HCT116 (cell line): ENCODE measurements around the gene GPR157. TPM values are rescaled to one million over a fixed set of nuclear protein-coding genes. Genes with fewer than 3 reads are reported as not detected.

Experiments used
- ATAC-seq: fragments of 200-7000 bp; cut with Tn5 transposase; 2 replicates; pipeline ENCODE4 v1.9.1; 2020; ENCODE audit warnings: mild to moderate bottlenecking, moderate library complexity
- BruUV-seq: library from RNA; stranded (reverse); fragments of 400-500 nt; replicated peaks from 2 replicates; lab custom pipeline; 2021; lab: Mats Ljungman, UMichigan
- CTCF ChIA-PET: fragments of 300-600 bp; sonication (Branson Sonifier 250); formaldehyde crosslinking; loops from one replicate; lab custom pipeline; 2021; ENCODE audit warnings: antibody characterized with exemption; lab: Charles Lee
- POLR2A ChIA-PET: fragments of 300-600, 350-600 bp; sonication (Branson Sonifier 250); formaldehyde crosslinking; loops from one replicate; lab custom pipeline; 2021; ENCODE audit warnings: antibody characterized with exemption; lab: Charles Lee
- RAD21 ChIA-PET, 2 experiments: fragments of 300-600 bp; sonication (Branson Sonifier 250); formaldehyde crosslinking; loops; one replicate each; lab custom pipeline; 2023; ENCODE audit warnings: low total read pairs in 2 of 2; ENCODE audit not compliant: uncharacterized antibody in 2 of 2, unreplicated experiment in 2 of 2, low non-redundant PET in 1 of 2; lab: Charles Lee
- DNase-seq: peaks from one replicate; pipeline ENCODE4 v3.0.0-alpha.2; 2010; ENCODE audit warnings: low read depth, low spot score
- H2AFZ ChIP-seq: fragments of 200-600 bp; shearing (Covaris generic), sonication (generic); 2 replicates; pipeline ENCODE4 v1.6.1; 2017; ENCODE audit warnings: low read depth, mixed run types, mixed read lengths, antibody characterized with exemption, low read length; ENCODE audit not compliant: poor library complexity, severe bottlenecking
- H3K27ac ChIP-seq: 2 replicates; pipeline ENCODE4 v1.5.1; 2012; ENCODE audit warnings: low read depth, low read length
- H3K27me3 ChIP-seq: fragments of 200-600 bp; sonication (generic); 2 replicates; pipeline ENCODE4 v1.6.1; 2016; ENCODE audit warnings: mixed run types, low read length, mixed read lengths; ENCODE audit not compliant: insufficient read depth
- H3K36me3 ChIP-seq, 2 experiments: fragments of 200-500 bp in 1 of 2; fragments of 200-600 bp in 1 of 2; sonication (Bioruptor generic) in 1 of 2; sonication (generic) in 1 of 2; 2 replicates each; pipeline versions ENCODE4 v1.5.1 to v1.6.1; 2014 to 2016; ENCODE audit warnings: low read length in 2 of 2, inconsistent platforms in 1 of 2, mixed read lengths in 1 of 2, mixed run types in 1 of 2; ENCODE audit not compliant: insufficient read depth in 2 of 2, control insufficient read depth in 1 of 2
- H3K4me1 ChIP-seq, 2 experiments: fragments of 200-600 bp in 1 of 2; sonication (generic) in 1 of 2; 2 replicates each; pipeline versions ENCODE4 v1.5.1 to v1.6.1; 2012 to 2017; ENCODE audit warnings: low read length in 2 of 2, inconsistent platforms in 1 of 2, mild to moderate bottlenecking in 1 of 2, mixed read lengths in 1 of 2, mixed run types in 1 of 2, moderate library complexity in 1 of 2; ENCODE audit not compliant: insufficient read depth in 2 of 2, control insufficient read depth in 1 of 2
- H3K4me2 ChIP-seq: fragments of 200-600 bp; sonication (generic); 2 replicates; pipeline ENCODE4 v1.6.1; 2017; ENCODE audit warnings: mixed run types, low read length, mixed read lengths
- H3K4me3 ChIP-seq, 2 experiments: fragments of 200-600 bp in 1 of 2; sonication (generic) in 1 of 2; replicated peaks in 1 of 2; 2 replicates each; pipeline ENCODE4 v1.5.1; 2011 to 2016; ENCODE audit warnings: low read length in 2 of 2, control low read depth in 1 of 2, low read depth in 1 of 2, mild to moderate bottlenecking in 1 of 2, mixed read lengths in 1 of 2, mixed run types in 1 of 2
- H3K79me2 ChIP-seq: fragments of 200-600 bp; sonication (generic); 2 replicates; pipeline ENCODE4 v1.6.1; 2017; ENCODE audit warnings: mild to moderate bottlenecking, mixed run types, low read length, moderate library complexity, mixed read lengths; ENCODE audit not compliant: insufficient read depth
- H3K9ac ChIP-seq: fragments of 200-600 bp; sonication (generic); 2 replicates; pipeline ENCODE4 v1.6.1; 2016; ENCODE audit warnings: low read length, mixed read lengths
- H3K9me2 ChIP-seq: fragments of 200-600 bp; sonication (generic), shearing (Covaris generic); 2 replicates; pipeline ENCODE4 v1.6.1; 2017; ENCODE audit warnings: mixed run types, mild to moderate bottlenecking, moderate library complexity; ENCODE audit not compliant: insufficient read depth
- H3K9me3 ChIP-seq, 2 experiments: fragments of 200-500 bp in 1 of 2; fragments of 200-600 bp in 1 of 2; sonication (Bioruptor generic) in 1 of 2; sonication (generic) in 1 of 2; 2 replicates each; pipeline ENCODE4 v1.6.1; 2014 to 2017; ENCODE audit warnings: low read length in 2 of 2, mixed read lengths in 2 of 2, inconsistent platforms in 1 of 2, low read depth in 1 of 2, mild to moderate bottlenecking in 1 of 2, mixed run types in 1 of 2, moderate library complexity in 1 of 2; ENCODE audit not compliant: control insufficient read depth in 1 of 2, insufficient read depth in 1 of 2
- H4K20me1 ChIP-seq: fragments of 200-600 bp; sonication (generic), shearing (Covaris generic); 2 replicates; pipeline ENCODE4 v1.6.1; 2017; ENCODE audit warnings: mixed run types, mild to moderate bottlenecking, moderate library complexity; ENCODE audit not compliant: insufficient read depth
- CBX3 ChIP-seq: IDR thresholded peaks from 2 replicates; pipeline ENCODE4 v1.6.1; 2012; ENCODE audit warnings: low read depth
- CEBPB ChIP-seq: IDR thresholded peaks from 2 replicates; pipeline ENCODE4 v1.6.1; 2012; ENCODE audit warnings: low read depth
- EZH2 ChIP-seq: fragments of 200-600 bp; sonication (generic); IDR thresholded peaks from 2 replicates; pipeline ENCODE4 v1.6.1; 2017; ENCODE audit warnings: antibody characterized with exemption, mixed run types
- EZH2phosphoT487 ChIP-seq: fragments of 200-600 bp; IDR thresholded peaks from 2 replicates; pipeline ENCODE4 v1.6.1; 2018; ENCODE audit warnings: antibody characterized with exemption, borderline replicate concordance
- POLR2AphosphoS5 ChIP-seq: IDR thresholded peaks from 2 replicates; pipeline ENCODE4 v1.6.1; 2011; ENCODE audit warnings: mild to moderate bottlenecking, low read depth, low read length, moderate library complexity
- RAD21 ChIP-seq: IDR thresholded peaks from 2 replicates; pipeline ENCODE4 v1.6.1; 2012; ENCODE audit warnings: low read depth, mild to moderate bottlenecking
- TCF7L2 ChIP-seq: IDR thresholded peaks from 2 replicates; pipeline ENCODE4 v1.7.0; 2011; ENCODE audit warnings: borderline replicate concordance, inconsistent platforms; ENCODE audit not compliant: insufficient read depth, insufficient read length; ENCODE audit errors: extremely low read depth
- YY1 ChIP-seq: IDR thresholded peaks from 2 replicates; pipeline ENCODE4 v1.6.1; 2011; ENCODE audit warnings: low read length, low read depth, moderate library complexity, mild to moderate bottlenecking; ENCODE audit not compliant: insufficient replicate concordance; ENCODE audit errors: extremely low read depth
- intact Hi-C: fragments of 100-400 bp; cut with micrococcal nuclease; formaldehyde crosslinking; loops from 2 replicates; pipeline ENCODE4 v1.10.0; 2022
- total RNA-seq: library from RNA; stranded (reverse); gene quantifications from one replicate; pipeline ENCODE4 v1.2.1, GENCODE V29; 2021; ENCODE audit not compliant: unreplicated experiment
- TF ChIP-seq, protein P1 (sequence below), 3 experiments: fragments of 200-600 bp in 1 of 3; sonication (generic) in 1 of 3; IDR thresholded peaks in 2 of 3; conservative IDR thresholded peaks in 1 of 3; 2 replicates each; pipeline ENCODE4 v1.5.1; 2012 to 2017; ENCODE audit warnings: low read depth in 2 of 3, low read length in 2 of 3, antibody characterized with exemption in 1 of 3, borderline replicate concordance in 1 of 3, control low read depth in 1 of 3, mild to moderate bottlenecking in 1 of 3, mixed read lengths in 1 of 3, mixed run types in 1 of 3, moderate library complexity in 1 of 3; ENCODE audit not compliant: insufficient read depth in 1 of 3
- TF ChIP-seq, protein P2 (sequence below): IDR thresholded peaks from 2 replicates; pipeline ENCODE4 v1.6.1; 2012; ENCODE audit warnings: low read depth
- TF ChIP-seq, protein P3 (sequence below): IDR thresholded peaks from 2 replicates; pipeline ENCODE4 v1.6.1; 2011; ENCODE audit warnings: mild to moderate bottlenecking, low read length, moderate library complexity; ENCODE audit not compliant: insufficient replicate concordance; ENCODE audit errors: extremely low read depth
- TF ChIP-seq, protein P4 (sequence below): IDR thresholded peaks from 2 replicates; pipeline ENCODE4 v1.6.1; 2012

Gene GPR157
- total RNA-seq, 1 experiment from 2014 or later = 7.7 TPM

DNA sequence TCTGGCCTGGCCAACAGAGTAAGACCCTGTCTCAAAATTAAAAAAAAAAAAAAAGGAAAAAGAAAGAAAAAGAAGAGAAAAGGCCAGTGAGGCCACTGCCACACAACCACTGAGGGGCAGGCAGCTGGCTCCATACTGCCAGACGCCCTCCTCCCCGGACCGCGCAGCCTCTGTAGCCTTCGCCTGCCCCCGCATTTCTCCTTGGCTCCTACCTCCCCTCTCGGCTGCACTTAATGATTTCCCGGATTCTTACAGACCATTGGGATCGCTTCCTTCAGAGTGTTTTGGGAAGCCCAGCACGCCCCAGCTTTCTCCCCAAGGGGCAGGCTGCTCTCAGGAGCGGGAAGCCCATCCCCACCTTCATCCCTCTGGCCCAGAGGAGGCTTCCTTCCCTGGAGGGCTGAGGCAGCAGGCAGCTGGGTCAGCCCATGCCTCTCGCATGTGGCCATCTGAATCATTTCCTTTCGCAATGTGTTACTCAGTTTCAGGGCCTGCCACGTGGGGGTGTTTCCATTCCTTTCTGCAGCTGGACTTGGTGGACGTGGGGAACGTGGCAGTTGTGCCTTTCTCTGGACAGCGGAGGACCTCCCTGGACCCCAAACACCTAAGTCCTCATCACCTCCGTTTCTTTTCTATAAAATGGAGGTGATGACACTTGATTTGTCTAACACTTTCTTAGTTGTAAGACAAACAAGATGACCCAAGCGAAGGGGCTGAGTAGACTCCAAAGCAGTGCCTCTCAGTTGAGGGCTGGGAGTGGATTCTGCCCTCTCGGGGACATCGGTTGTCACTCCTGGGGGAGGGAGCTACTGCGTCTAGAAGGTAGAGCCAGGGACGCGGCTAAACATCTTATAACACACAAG is 61.7 kb downstream of the GPR157 start:
- BruUV-seq = no TSS peak
- CTCF ChIA-PET = no interaction called here
- peaks cover 0 to 2% of the 10 kb centered on the region in 2 experiments; a peak in 1 of 4 replicates for H3K4me1 ChIP-seq
- H3K27me3 ChIP-seq = no peaks in the 10 kb centered on the region
- no peaks in the 10 kb centered on the region for H3K79me2 ChIP-seq
- no peaks in the 10 kb centered on the region for H3K9me3 ChIP-seq
- RAD21 ChIA-PET = no interaction called here
- no peak overlapping the region for H3K27ac ChIP-seq
- H4K20me1 ChIP-seq = no peaks in the 10 kb centered on the region
- intact Hi-C loops = no loop called here
- TF ChIP-seq YY1 (no peak), EZH2phosphoT487 (no peak), CBX3 (no peak), EZH2 (no peak), POLR2AphosphoS5 (no peak), TCF7L2 (no peak), RAD21 (no peak), CEBPB (peak; percentile 65)
- TF ChIP-seq, protein P1, sequence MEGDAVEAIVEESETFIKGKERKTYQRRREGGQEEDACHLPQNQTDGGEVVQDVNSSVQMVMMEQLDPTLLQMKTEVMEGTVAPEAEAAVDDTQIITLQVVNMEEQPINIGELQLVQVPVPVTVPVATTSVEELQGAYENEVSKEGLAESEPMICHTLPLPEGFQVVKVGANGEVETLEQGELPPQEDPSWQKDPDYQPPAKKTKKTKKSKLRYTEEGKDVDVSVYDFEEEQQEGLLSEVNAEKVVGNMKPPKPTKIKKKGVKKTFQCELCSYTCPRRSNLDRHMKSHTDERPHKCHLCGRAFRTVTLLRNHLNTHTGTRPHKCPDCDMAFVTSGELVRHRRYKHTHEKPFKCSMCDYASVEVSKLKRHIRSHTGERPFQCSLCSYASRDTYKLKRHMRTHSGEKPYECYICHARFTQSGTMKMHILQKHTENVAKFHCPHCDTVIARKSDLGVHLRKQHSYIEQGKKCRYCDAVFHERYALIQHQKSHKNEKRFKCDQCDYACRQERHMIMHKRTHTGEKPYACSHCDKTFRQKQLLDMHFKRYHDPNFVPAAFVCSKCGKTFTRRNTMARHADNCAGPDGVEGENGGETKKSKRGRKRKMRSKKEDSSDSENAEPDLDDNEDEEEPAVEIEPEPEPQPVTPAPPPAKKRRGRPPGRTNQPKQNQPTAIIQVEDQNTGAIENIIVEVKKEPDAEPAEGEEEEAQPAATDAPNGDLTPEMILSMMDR (IDR thresholded peaks at IDR 0.05 in 2 of 3, conservative IDR thresholded peaks at IDR 0.05 in 1 of 3; ENCODE audit: borderline replicate concordance in 1 of 3, insufficient read depth in 1 of 3, low read depth in 2 of 3, low read length in 2 of 3) = no peak
- TF ChIP-seq, protein P2, sequence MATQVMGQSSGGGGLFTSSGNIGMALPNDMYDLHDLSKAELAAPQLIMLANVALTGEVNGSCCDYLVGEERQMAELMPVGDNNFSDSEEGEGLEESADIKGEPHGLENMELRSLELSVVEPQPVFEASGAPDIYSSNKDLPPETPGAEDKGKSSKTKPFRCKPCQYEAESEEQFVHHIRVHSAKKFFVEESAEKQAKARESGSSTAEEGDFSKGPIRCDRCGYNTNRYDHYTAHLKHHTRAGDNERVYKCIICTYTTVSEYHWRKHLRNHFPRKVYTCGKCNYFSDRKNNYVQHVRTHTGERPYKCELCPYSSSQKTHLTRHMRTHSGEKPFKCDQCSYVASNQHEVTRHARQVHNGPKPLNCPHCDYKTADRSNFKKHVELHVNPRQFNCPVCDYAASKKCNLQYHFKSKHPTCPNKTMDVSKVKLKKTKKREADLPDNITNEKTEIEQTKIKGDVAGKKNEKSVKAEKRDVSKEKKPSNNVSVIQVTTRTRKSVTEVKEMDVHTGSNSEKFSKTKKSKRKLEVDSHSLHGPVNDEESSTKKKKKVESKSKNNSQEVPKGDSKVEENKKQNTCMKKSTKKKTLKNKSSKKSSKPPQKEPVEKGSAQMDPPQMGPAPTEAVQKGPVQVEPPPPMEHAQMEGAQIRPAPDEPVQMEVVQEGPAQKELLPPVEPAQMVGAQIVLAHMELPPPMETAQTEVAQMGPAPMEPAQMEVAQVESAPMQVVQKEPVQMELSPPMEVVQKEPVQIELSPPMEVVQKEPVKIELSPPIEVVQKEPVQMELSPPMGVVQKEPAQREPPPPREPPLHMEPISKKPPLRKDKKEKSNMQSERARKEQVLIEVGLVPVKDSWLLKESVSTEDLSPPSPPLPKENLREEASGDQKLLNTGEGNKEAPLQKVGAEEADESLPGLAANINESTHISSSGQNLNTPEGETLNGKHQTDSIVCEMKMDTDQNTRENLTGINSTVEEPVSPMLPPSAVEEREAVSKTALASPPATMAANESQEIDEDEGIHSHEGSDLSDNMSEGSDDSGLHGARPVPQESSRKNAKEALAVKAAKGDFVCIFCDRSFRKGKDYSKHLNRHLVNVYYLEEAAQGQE = no peak
- TF ChIP-seq, protein P3, sequence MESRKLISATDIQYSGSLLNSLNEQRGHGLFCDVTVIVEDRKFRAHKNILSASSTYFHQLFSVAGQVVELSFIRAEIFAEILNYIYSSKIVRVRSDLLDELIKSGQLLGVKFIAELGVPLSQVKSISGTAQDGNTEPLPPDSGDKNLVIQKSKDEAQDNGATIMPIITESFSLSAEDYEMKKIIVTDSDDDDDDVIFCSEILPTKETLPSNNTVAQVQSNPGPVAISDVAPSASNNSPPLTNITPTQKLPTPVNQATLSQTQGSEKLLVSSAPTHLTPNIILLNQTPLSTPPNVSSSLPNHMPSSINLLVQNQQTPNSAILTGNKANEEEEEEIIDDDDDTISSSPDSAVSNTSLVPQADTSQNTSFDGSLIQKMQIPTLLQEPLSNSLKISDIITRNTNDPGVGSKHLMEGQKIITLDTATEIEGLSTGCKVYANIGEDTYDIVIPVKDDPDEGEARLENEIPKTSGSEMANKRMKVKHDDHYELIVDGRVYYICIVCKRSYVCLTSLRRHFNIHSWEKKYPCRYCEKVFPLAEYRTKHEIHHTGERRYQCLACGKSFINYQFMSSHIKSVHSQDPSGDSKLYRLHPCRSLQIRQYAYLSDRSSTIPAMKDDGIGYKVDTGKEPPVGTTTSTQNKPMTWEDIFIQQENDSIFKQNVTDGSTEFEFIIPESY = no peak
- TF ChIP-seq, protein P4, sequence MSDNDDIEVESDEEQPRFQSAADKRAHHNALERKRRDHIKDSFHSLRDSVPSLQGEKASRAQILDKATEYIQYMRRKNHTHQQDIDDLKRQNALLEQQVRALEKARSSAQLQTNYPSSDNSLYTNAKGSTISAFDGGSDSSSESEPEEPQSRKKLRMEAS = peak; percentile 77
- H3K36me3 ChIP-seq = no peaks in the 10 kb centered on the region
- ATAC-seq (no peak), DNase-seq (no peak)
- POLR2A ChIA-PET = no interaction called here
- no peaks in the 10 kb centered on the region for H3K9me2 ChIP-seq
- no peak overlapping the region for H3K9ac ChIP-seq
- no peak overlapping the region for H2AFZ ChIP-seq
- no peak overlapping the region for H3K4me2 ChIP-seq
- no peak overlapping the region for H3K4me3 ChIP-seq
